SW480 (cell line): Measurements from ENCODE around the gene DNMT3A.
A peak's percentile ranks its signal among the peaks of the same experiment; 100 is the strongest.
"Not testable (repeated sequence)": the region's sequence is repeated elsewhere in the genome, so short reads cannot be mapped to it uniquely, and the experiment has no call there.

Experiments used
- DNase-seq: peaks from one replicate; pipeline ENCODE4 v3.0.0-alpha.2; 2016; ENCODE audit warnings: low spot score

Gene DNMT3A

GRCh38 chr2:25234738-25235137 lies 107.0 kb downstream of the DNMT3A start:
- no peak for DNase-seq

- DNase-seq: no peak
Observed at GRCh38 chr2:25233916-25234605, 107.7 kb downstream of the DNMT3A start.

- no peak for DNase-seq
Observed at GRCh38 chr2:25232248-25232825, 109.4 kb downstream of the DNMT3A start.

- no peak for DNase-seq
Observed at GRCh38 chr2:25230948-25231311, 110.8 kb downstream of the DNMT3A start.

- no peak for DNase-seq
Observed at GRCh38 chr2:25230198-25230947, 111.4 kb downstream of the DNMT3A start.

GRCh38 chr2:25229279-25230197 lies 112.2 kb downstream of the DNMT3A start:
- DNase-seq: no peak

- peak; percentile 89 for DNase-seq
Observed at GRCh38 chr2:25228848-25229278, 112.9 kb downstream of the DNMT3A start.

GRCh38 chr2:25227576-25227975 lies 114.1 kb downstream of the DNMT3A start:
- DNase-seq: no peak

GRCh38 chr2:25226827-25227226 lies 114.9 kb downstream of the DNMT3A start:
- no peak for DNase-seq

GRCh38 chr2:25222477-25223121 lies 119.1 kb downstream of the DNMT3A start:
- DNase-seq: no peak

- no peak for DNase-seq
Observed at GRCh38 chr2:25221579-25221978, 120.1 kb downstream of the DNMT3A start.

GRCh38 chr2:25220313-25220712 lies 121.4 kb downstream of the DNMT3A start:
- DNase-seq: no peak

GRCh38 chr2:25219621-25220020 lies 122.1 kb downstream of the DNMT3A start:
- DNase-seq: no peak

- DNase-seq: no peak
Observed at GRCh38 chr2:25218100-25218499, 123.6 kb downstream of the DNMT3A start.

- no peak for DNase-seq
Observed at GRCh38 chr2:25215948-25216679, 125.6 kb downstream of the DNMT3A start.

- DNase-seq: no peak
Observed at GRCh38 chr2:25215232-25215631, 126.5 kb downstream of the DNMT3A start.

GRCh38 chr2:25213229-25213628 lies 128.5 kb downstream of the DNMT3A start:
- no peak for DNase-seq

GRCh38 chr2:25210923-25211322 lies 130.8 kb downstream of the DNMT3A start:
- not testable (repeated sequence) for DNase-seq

GRCh38 chr2:25207078-25207545 lies 134.6 kb downstream of the DNMT3A start:
- no peak for DNase-seq

GRCh38 chr2:25204190-25204838 lies 137.4 kb downstream of the DNMT3A start:
- no peak for DNase-seq
